GM23248 (cell line): ENCODE data around the gene NEUROG1. TPM values are rescaled to one million over a fixed set of nuclear protein-coding genes. Genes with fewer than 3 reads are reported as not detected.

Experiments used
- DNase-seq: peaks from one replicate; pipeline ENCODE4 v3.0.0-alpha.2; 2015
- H2AFZ ChIP-seq: fragments of 200-600 bp; sonication (generic); 2 replicates; pipeline ENCODE4 v1.6.1; 2016; ENCODE audit warnings: antibody characterized with exemption
- H3F3A ChIP-seq: fragments of 200-600 bp; sonication (generic); 2 replicates; pipeline ENCODE4 v1.6.1; 2016; ENCODE audit warnings: mild to moderate bottlenecking, antibody characterized with exemption, mixed run types; ENCODE audit not compliant: insufficient read depth
- H3K27ac ChIP-seq: fragments of 200-600 bp; sonication (generic); 2 replicates; pipeline ENCODE4 v1.5.1; 2016; ENCODE audit warnings: mild to moderate bottlenecking
- H3K27me3 ChIP-seq: fragments of 200-600 bp; sonication (generic); replicated peaks from 2 replicates; pipeline ENCODE4 v1.6.1; 2016; ENCODE audit warnings: mild to moderate bottlenecking; ENCODE audit not compliant: insufficient read depth
- H3K36me3 ChIP-seq: fragments of 200-600 bp; sonication (generic); 2 replicates; pipeline ENCODE4 v1.6.1; 2016; ENCODE audit warnings: low read depth, mild to moderate bottlenecking
- H3K4me1 ChIP-seq: fragments of 200-600 bp; sonication (generic); 2 replicates; pipeline ENCODE4 v1.6.1; 2016; ENCODE audit warnings: mild to moderate bottlenecking; ENCODE audit not compliant: insufficient read depth
- H3K4me2 ChIP-seq: fragments of 200-600 bp; sonication (generic); one replicate; pipeline ENCODE4 v1.6.1; 2016; ENCODE audit warnings: mild to moderate bottlenecking; ENCODE audit not compliant: unreplicated experiment
- H3K4me3 ChIP-seq: fragments of 200-600 bp; sonication (generic); 2 replicates; pipeline ENCODE4 v1.5.1; 2016; ENCODE audit warnings: mild to moderate bottlenecking
- H3K79me2 ChIP-seq: fragments of 200-600 bp; sonication (generic); 2 replicates; pipeline ENCODE4 v1.6.1; 2016; ENCODE audit warnings: mild to moderate bottlenecking; ENCODE audit not compliant: insufficient read depth
- H3K9ac ChIP-seq: fragments of 200-600 bp; sonication (generic); 2 replicates; pipeline ENCODE4 v1.6.1; 2016; ENCODE audit warnings: mild to moderate bottlenecking
- H3K9me2 ChIP-seq: fragments of 200-600 bp; sonication (generic); 2 replicates; pipeline ENCODE4 v1.6.1; 2016; ENCODE audit warnings: mixed run types, mild to moderate bottlenecking, moderate library complexity; ENCODE audit not compliant: insufficient read depth
- H3K9me3 ChIP-seq: fragments of 200-600 bp; sonication (generic); one replicate; pipeline ENCODE4 v1.6.1; 2017; ENCODE audit warnings: low read depth
- H4K20me1 ChIP-seq: fragments of 200-600 bp; sonication (generic); 2 replicates; pipeline ENCODE4 v1.6.0; 2016; ENCODE audit not compliant: insufficient read depth
- EZH2 ChIP-seq: fragments of 200-600 bp; sonication (generic); IDR thresholded peaks from 2 replicates; pipeline ENCODE4 v1.6.1; 2018; ENCODE audit warnings: antibody characterized with exemption, mild to moderate bottlenecking; ENCODE audit not compliant: insufficient read depth, poor library complexity, severe bottlenecking
- EZH2phosphoT487 ChIP-seq: fragments of 200-600 bp; sonication (generic); IDR thresholded peaks from 2 replicates; pipeline ENCODE4 v1.6.1; 2018; ENCODE audit warnings: antibody characterized with exemption, moderate library complexity, mild to moderate bottlenecking, low read depth; ENCODE audit not compliant: insufficient read depth
- WGBS, 2 experiments: methylation state at CpG; one replicate each; pipeline ENCODE4 v1.1.6; 2015 to 2017; ENCODE audit warnings: low lambda C conversion rate in 2 of 2, low coverage in 1 of 2; ENCODE audit errors: missing lambda C conversion rate in 2 of 2; 5-methylcytosine and 5-hydroxymethylcytosine counted together
- in situ Hi-C: fragments of 300-500 bp; cut with MboI; formaldehyde crosslinking; loops from 2 replicates; pipeline ENCODE4 v1.15.0; 2020
- polyA plus RNA-seq: library from polyadenylated mRNA; unstranded; fragments of >200 nt; fragmentation: Nextera tagmentation; extraction: Ambion mirVana; gene quantifications from 2 replicates; pipeline ENCODE4 v1.2.1, GENCODE V29; 2016
- total RNA-seq: library from RNA; depleted of rRNA; stranded (reverse); fragments of >200 nt; shearing (Covaris generic); gene quantifications from 2 replicates; pipeline ENCODE4 v1.2.3, GENCODE V29; 2014

NEUROG1 gene
- total and polyA plus RNA-seq, 2 experiments from 2014 or later, result not detected

DNA sequence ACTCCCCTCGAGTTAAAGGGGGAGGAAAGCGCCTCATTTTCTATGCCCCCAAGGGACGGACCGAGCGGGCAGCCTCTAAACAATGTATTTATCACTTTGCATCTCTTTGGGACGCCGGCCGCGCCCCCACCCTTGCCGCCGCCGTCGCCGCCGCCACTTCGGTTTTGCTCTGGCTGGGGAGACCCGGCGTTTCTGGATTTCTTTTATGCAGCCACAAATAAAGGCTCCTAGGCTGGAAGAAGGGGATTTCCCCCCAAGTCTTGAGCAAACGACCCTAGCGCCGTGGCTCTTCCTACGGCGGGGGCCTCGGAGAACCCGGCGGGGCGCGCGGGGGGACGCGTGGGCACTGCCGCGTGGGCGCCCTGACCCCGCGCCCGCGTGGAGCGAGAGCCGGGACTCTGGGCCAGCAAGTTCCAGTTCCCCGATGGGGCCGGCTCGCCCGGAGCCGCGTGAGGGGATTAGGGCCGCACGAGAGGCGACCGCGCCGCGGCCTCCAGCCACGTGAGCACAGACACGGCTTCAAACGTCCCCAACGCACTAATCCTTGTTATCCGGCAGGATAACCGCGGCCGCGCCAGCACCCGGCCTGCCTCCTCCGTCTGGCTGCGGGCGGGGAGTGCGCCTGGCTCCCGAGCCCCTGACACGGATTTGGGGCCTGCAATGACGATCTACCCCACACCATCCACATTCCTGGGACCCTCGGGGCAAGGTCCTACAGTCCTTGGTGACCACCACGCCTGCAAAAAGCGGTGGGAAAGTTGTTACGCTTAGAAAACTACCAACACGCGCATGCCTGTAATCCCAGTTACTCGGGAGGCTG, 7.9 kb upstream of the NEUROG1 start:
- WGBS, 2 experiments, result 7 to 10% methylated on average over 44 to 72 of the region's 77 CpGs
- Histone ChIP-seq H3K4me3 (peak overlapping the region; percentile 57), H3K9ac (no peak overlapping the region), H3K4me1 (no peaks in the 10 kb centered on the region), H3K4me2 (peak overlapping the region; percentile 69), H3K9me2 (no peaks in the 10 kb centered on the region), H3K79me2 (no peaks in the 10 kb centered on the region), H3K27ac (no peak overlapping the region), H2AFZ (peak overlapping the region; percentile 49), H3F3A (no peaks in the 10 kb centered on the region), H3K27me3 (peaks cover 70% of the 10 kb centered on the region), H4K20me1 (no peaks in the 10 kb centered on the region), H3K36me3 (no peaks in the 10 kb centered on the region), H3K9me3 (no peaks in the 10 kb centered on the region)
- in situ Hi-C loops, result no loop called here
- peak; percentile 72; the same call in 1 of the 2 replicates for TF ChIP-seq EZH2phosphoT487
- peak; percentile 95 for TF ChIP-seq EZH2
- DNase-seq, result peak; percentile 48

DNA sequence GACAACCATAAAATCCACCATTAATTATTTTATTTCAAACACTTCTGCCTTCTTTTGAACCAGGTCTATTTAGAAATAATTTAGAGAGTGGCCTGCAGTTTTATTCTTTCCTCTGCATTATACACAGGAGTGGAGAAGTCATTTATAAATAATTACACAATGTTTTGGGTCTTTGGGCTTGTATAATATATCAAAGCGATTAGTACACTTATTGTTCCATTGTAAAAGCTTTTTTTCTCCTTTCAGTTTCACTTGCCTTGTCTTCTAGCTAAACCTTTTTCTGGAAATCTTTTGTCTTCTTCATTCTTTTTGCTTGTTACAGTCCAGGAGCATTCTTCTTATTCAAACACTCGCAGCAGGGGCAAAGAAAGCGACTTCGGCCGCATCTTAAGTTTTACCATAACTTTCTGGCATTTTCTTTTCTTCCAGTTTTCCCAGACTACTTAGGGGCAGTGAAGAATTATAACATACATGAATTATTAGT, 7.3 kb upstream of the NEUROG1 start:
- Histone ChIP-seq H4K20me1 (no peaks in the 10 kb centered on the region), H3K27ac (no peak overlapping the region), H2AFZ (0 out of 2 replicates have a peak overlapping the region, but pooled peaks have one; percentile 49)

GRCh38 chr5:135541807-135542502, 6.2 kb upstream of the NEUROG1 start:
- peaks cover 88% of the 10 kb centered on the region for H3K27me3 ChIP-seq
- in situ Hi-C loops, result no loop called here

More for the DNA sequence above, 7.3 kb upstream of the NEUROG1 start:
- no peaks in the 10 kb centered on the region for H3K4me1 ChIP-seq
- 39 to 48% methylated on average over 5 of the region's 5 CpGs for WGBS, 2 experiments
- H3K79me2 ChIP-seq, result no peaks in the 10 kb centered on the region
- H3K4me2 ChIP-seq, result peak overlapping the region; percentile 69
- TF ChIP-seq EZH2 (no peak), EZH2phosphoT487 (no peak)
- in situ Hi-C loops, result no loop called here
- H3K36me3 ChIP-seq, result no peaks in the 10 kb centered on the region
- H3K27me3 ChIP-seq, result peaks cover 77% of the 10 kb centered on the region
- no peaks in the 10 kb centered on the region for H3F3A ChIP-seq
- H3K9me3 ChIP-seq, result no peaks in the 10 kb centered on the region
- no peak overlapping the region for H3K9ac ChIP-seq
- no peak for DNase-seq
- peak overlapping the region; percentile 57; the same call in 1 of the 2 replicates for H3K4me3 ChIP-seq
- H3K9me2 ChIP-seq, result no peaks in the 10 kb centered on the region

DNA sequence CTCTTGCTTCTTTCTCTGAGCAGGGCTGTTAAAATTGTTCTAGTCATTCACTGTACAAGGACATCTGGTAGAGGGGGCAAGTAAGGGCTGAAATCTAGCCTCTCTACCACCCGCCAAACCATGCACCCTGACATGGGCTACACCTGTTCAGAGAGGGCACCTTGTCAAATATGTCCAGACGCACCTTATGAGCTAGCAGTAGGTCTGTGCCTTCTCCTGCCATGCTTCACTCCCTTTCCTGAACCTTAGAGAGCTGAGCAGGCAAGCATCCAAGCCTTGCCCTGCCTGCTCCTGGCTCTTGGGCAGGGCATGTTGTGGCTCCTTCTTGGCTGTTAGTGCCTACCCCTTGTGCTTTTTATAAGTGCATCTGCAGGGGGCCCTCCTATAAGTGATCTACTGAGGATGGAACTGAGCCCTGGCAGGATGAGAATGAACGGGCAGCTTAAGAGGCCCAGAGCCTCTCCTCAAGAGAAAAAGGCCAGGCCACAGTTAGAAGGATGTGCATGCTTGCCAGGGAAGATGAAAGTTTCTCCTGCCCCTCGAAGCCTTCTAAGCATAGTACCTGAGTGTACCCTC, 3.8 kb upstream of the NEUROG1 start:
- WGBS, 2 experiments, result 36 to 42% methylated on average over 4 of the region's 4 CpGs
- H3K4me2 ChIP-seq, result no peak overlapping the region
- no peaks in the 10 kb centered on the region for H3K36me3 ChIP-seq
- no peaks in the 10 kb centered on the region for H3F3A ChIP-seq
- peaks cover 86% of the 10 kb centered on the region for H3K27me3 ChIP-seq
- H3K79me2 ChIP-seq, result no peaks in the 10 kb centered on the region
- H3K4me1 ChIP-seq, result no peaks in the 10 kb centered on the region
- no peak overlapping the region for H3K9ac ChIP-seq
- H3K4me3 ChIP-seq, result no peak overlapping the region
- H3K9me3 ChIP-seq, result no peaks in the 10 kb centered on the region
- no peak overlapping the region for H2AFZ ChIP-seq
- no peaks in the 10 kb centered on the region for H4K20me1 ChIP-seq
- H3K9me2 ChIP-seq, result no peaks in the 10 kb centered on the region
- no peak for TF ChIP-seq EZH2
- no peak for TF ChIP-seq EZH2phosphoT487
- no peak overlapping the region for H3K27ac ChIP-seq
- no peak for DNase-seq
- in situ Hi-C loops, result no loop called here

More at GRCh38 chr5:135541807-135542502, 6.2 kb upstream of the NEUROG1 start:
- H3F3A ChIP-seq, result no peaks in the 10 kb centered on the region
- no peaks in the 10 kb centered on the region for H3K9me3 ChIP-seq
- H3K9ac ChIP-seq, result no peak overlapping the region
- H3K79me2 ChIP-seq, result no peaks in the 10 kb centered on the region
- TF ChIP-seq EZH2phosphoT487, result no peak
- TF ChIP-seq EZH2, result no peak
- H3K4me2 ChIP-seq, result no peak overlapping the region
- H3K9me2 ChIP-seq, result no peaks in the 10 kb centered on the region
- no peak for DNase-seq
- no peaks in the 10 kb centered on the region for H4K20me1 ChIP-seq
- H3K36me3 ChIP-seq, result no peaks in the 10 kb centered on the region
- 76 to 80% methylated on average over 8 to 11 of the region's 11 CpGs for WGBS, 2 experiments
- H2AFZ ChIP-seq, result no peak overlapping the region
- no peak overlapping the region for H3K4me3 ChIP-seq
- no peaks in the 10 kb centered on the region for H3K4me1 ChIP-seq
- H3K27ac ChIP-seq, result no peak overlapping the region
